ENCODE results near the gene TMEM218.

DNA sequence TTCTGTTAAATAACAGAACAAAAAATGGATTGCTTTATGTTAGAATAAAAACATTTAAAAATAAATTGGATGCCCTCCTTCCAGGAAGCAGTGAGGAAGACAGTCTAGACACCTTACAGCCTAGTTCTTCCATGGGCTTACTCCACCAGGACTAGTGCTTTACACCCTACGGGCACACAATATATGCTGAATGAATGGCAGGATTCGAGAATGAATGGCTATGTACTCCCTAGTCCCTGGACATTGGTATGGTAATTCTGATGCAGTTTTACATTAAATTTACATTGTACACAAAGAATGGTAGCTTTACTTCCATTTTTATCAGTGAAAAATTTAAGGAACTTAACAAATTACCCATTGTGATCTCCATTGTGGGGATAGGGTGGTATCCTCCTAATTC, 16.7 kb downstream of the TMEM218 start:
- TF ChIP-seq, protein P1, sequence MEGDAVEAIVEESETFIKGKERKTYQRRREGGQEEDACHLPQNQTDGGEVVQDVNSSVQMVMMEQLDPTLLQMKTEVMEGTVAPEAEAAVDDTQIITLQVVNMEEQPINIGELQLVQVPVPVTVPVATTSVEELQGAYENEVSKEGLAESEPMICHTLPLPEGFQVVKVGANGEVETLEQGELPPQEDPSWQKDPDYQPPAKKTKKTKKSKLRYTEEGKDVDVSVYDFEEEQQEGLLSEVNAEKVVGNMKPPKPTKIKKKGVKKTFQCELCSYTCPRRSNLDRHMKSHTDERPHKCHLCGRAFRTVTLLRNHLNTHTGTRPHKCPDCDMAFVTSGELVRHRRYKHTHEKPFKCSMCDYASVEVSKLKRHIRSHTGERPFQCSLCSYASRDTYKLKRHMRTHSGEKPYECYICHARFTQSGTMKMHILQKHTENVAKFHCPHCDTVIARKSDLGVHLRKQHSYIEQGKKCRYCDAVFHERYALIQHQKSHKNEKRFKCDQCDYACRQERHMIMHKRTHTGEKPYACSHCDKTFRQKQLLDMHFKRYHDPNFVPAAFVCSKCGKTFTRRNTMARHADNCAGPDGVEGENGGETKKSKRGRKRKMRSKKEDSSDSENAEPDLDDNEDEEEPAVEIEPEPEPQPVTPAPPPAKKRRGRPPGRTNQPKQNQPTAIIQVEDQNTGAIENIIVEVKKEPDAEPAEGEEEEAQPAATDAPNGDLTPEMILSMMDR (conservative IDR thresholded peaks at IDR 0.05 in 1 of 2, IDR thresholded peaks at IDR 0.05 in 1 of 2; ENCODE audit: low read depth in 1 of 2, low read length in 2 of 2): no peak
- no peak for TF ChIP-seq EZH2 (IDR thresholded peaks at IDR 0.05; ENCODE audit: low read length, missing control alignments)
